Upper lobe of left lung (tissue), 6 donors: ENCODE data around the gene ZMIZ2. TPM values are rescaled to one million over a fixed set of nuclear protein-coding genes. Genes with fewer than 3 reads are reported as not detected.
A peak's percentile ranks its signal among the peaks of the same experiment; 100 is the strongest.

Experiments used
- ATAC-seq, 2 donors: fragments of 200-7000 bp; cut with Tn5 transposase; one replicate each; pipeline ENCODE4 v1.9.1; 2022; ENCODE audit warnings: mild to moderate bottlenecking in 2 of 2, moderate library complexity in 2 of 2; ENCODE audit not compliant: low FRiP score in 2 of 2
- DNase-seq, 2 donors: peaks; one replicate each; pipeline ENCODE4 v3.0.0-alpha.2; 2019 to 2020
- H3K27ac ChIP-seq, 4 donors: fragments of 200-600 bp; sonication (generic); one replicate each; pipeline ENCODE4 v1.5.1; 2016 to 2019
- H3K27me3 ChIP-seq, 4 donors: fragments of 200-600 bp; sonication (generic); one replicate each; pipeline ENCODE4 v1.5.1; 2017 to 2019
- H3K36me3 ChIP-seq, 4 donors: fragments of 200-600 bp; sonication (generic); one replicate each; pipeline ENCODE4 v1.5.1; 2016 to 2019
- H3K4me1 ChIP-seq, 4 donors: fragments of 200-600 bp; sonication (generic); one replicate each; pipeline ENCODE4 v1.5.1; 2018 to 2019
- H3K4me3 ChIP-seq, 4 donors: fragments of 200-600 bp; sonication (generic); one replicate each; pipeline ENCODE4 v1.5.1; 2017 to 2019; ENCODE audit warnings: mild to moderate bottlenecking in 2 of 4, moderate library complexity in 1 of 4
- H3K9me3 ChIP-seq, 4 donors: fragments of 200-600 bp; sonication (generic); one replicate each; pipeline ENCODE4 v1.5.1; 2018 to 2019
- EP300 ChIP-seq, 4 donors: sonication (generic); formaldehyde crosslinking; IDR thresholded peaks; one replicate each; pipeline ENCODE4 v1.5.1; 2017; ENCODE audit warnings: antibody characterized with exemption in 4 of 4, control low read depth in 2 of 4
- POLR2A ChIP-seq, 4 donors: fragments of 450-650 bp; IDR thresholded peaks; one replicate each; pipeline ENCODE4 v1.5.1; 2016 to 2017; ENCODE audit warnings: antibody characterized with exemption in 4 of 4, mild to moderate bottlenecking in 2 of 4
- POLR2AphosphoS5 ChIP-seq, 2 donors: sonication (generic); formaldehyde crosslinking; IDR thresholded peaks; one replicate each; pipeline ENCODE4 v1.5.1; 2017; ENCODE audit warnings: antibody characterized with exemption in 2 of 2
- WGBS, 2 donors: methylation state at CpG; one replicate each; pipeline ENCODE4 v1.1.5; 2017 to 2018; 5-methylcytosine and 5-hydroxymethylcytosine counted together
- total RNA-seq, 6 donors: library from RNA; depleted of rRNA in 4 of 6; stranded (reverse); fragments of >200 nt in 4 of 6; gene quantifications; one replicate each; pipeline versions ENCODE4 v1.1.0 to v1.2.1, GENCODE V29; 2016 to 2021
- TF ChIP-seq, protein P1 (sequence below), 6 experiments: fragments of 450-650 bp in 4 of 6; fragments of 200-600 bp in 2 of 6; sonication (generic) in 2 of 6; IDR thresholded peaks; one replicate each; pipeline ENCODE4 v1.5.1; 2016 to 2019; ENCODE audit warnings: antibody characterized with exemption in 6 of 6
- donor health status: DM: no; HTN: no; CAD: no; lungs with moderate emphysema.
- donor health status: DM: no; HTN: yes; CAD: no; lungs with severe emphysema.

Gene ZMIZ2
- total RNA-seq, 6 donors from 2014 or later = 27.0 to 161 (median 85.7) TPM

- WGBS, 2 donors = 84% methylated on average over 3 of the region's 3 CpGs
- Histone ChIP-seq H3K4me1 (peaks cover 45 to 61% (median 50%) of the 10 kb centered on the region in 4 donors), H3K4me3 (peak overlapping the region in 1 of 4 donors; percentile 99), H3K9me3 (no peaks in the 10 kb centered on the region), H3K27ac (peak overlapping the region in 2 of 4 donors; percentile 10 to 97), H3K27me3 (no peaks in the 10 kb centered on the region), H3K36me3 (peaks cover 0 to 4% (median 1%) of the 10 kb centered on the region in 4 donors)
- TF ChIP-seq, protein P1, sequence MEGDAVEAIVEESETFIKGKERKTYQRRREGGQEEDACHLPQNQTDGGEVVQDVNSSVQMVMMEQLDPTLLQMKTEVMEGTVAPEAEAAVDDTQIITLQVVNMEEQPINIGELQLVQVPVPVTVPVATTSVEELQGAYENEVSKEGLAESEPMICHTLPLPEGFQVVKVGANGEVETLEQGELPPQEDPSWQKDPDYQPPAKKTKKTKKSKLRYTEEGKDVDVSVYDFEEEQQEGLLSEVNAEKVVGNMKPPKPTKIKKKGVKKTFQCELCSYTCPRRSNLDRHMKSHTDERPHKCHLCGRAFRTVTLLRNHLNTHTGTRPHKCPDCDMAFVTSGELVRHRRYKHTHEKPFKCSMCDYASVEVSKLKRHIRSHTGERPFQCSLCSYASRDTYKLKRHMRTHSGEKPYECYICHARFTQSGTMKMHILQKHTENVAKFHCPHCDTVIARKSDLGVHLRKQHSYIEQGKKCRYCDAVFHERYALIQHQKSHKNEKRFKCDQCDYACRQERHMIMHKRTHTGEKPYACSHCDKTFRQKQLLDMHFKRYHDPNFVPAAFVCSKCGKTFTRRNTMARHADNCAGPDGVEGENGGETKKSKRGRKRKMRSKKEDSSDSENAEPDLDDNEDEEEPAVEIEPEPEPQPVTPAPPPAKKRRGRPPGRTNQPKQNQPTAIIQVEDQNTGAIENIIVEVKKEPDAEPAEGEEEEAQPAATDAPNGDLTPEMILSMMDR (IDR thresholded peaks at IDR 0.05) = no peak
- TF ChIP-seq POLR2AphosphoS5 (IDR thresholded peaks at IDR 0.05) = no peak
- no peak for TF ChIP-seq POLR2A (IDR thresholded peaks at IDR 0.05)
- no peak for TF ChIP-seq EP300 (IDR thresholded peaks at IDR 0.05)
- DNase-seq = no peak
- no peak for ATAC-seq
Observed at GRCh38 chr7:44750424-44750823, 1.8 kb downstream of the ZMIZ2 start.

DNA sequence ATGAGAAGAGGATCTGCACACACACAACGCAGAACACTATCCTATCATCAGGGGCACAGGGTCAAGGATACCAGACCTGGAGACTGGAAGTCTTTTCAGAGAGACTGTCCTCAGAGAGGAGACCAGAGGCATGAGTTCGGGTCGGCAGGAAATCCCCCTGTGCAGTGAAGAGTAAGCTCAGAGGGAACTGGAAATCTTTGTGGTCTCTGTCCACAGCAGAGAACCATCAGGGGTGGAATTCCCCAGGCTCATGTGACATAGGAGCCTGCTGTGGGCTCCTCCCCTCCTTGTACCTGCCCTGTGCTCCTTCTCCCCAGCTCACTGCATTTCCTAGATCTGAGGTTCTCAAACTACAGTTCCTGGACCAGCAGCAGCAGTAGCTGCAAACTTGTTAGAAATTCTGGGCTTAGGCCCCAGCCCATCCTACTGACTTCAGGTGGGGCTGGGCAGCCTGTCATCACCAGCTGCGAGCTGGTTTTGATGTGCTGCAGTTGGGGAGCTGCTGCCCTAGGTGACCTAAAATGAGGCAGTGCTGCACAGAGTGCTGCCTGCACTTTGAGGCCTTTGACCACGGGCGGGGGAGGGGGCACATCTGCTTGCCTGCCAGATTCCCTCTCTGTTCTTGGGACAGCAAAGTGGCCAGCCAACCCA, 2.4 kb downstream of the ZMIZ2 start:
- peaks cover 0 to 4% (median 1%) of the 10 kb centered on the region in 4 donors for H3K36me3 ChIP-seq
- no peaks in the 10 kb centered on the region for H3K27me3 ChIP-seq
- peak overlapping the region in 2 of 4 donors; percentile 10 to 97 for H3K27ac ChIP-seq
- TF ChIP-seq, protein P1 (IDR thresholded peaks at IDR 0.05) = no peak
- TF ChIP-seq POLR2A (IDR thresholded peaks at IDR 0.05) = no peak
- no peak for TF ChIP-seq POLR2AphosphoS5 (IDR thresholded peaks at IDR 0.05)
- ATAC-seq = no peak
- WGBS, 2 donors = 45 to 100% methylated on average over 1 to 6 of the region's 6 CpGs
- no peaks in the 10 kb centered on the region for H3K9me3 ChIP-seq
- DNase-seq = no peak
- peaks cover 52 to 67% (median 56%) of the 10 kb centered on the region in 4 donors for H3K4me1 ChIP-seq
- peak overlapping the region in 1 of 4 donors; percentile 99 for H3K4me3 ChIP-seq

DNA sequence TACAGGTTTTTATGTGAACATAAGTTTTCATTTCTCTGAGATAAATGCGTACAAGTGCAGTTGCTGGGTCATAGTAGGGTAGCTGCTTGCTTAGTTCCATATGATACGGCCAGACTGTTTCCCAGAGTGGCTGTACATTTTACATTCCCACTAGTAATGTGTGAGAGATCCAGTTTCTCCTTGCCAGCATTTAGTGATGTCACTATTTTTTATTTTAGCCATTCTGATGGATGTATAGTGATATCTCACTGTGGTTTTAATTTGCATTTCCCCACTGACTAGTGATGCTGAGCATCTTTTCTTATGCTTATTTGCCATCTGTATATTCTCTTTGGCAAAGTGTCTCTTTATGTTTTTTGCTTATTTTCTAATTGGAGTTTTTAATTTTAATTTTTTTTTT, 4.2 kb downstream of the ZMIZ2 start:
- DNase-seq (no peak), ATAC-seq (no peak)
- 93 to 94% methylated on average over 2 of the region's 2 CpGs for WGBS, 2 donors
- H3K36me3 ChIP-seq = peaks cover 12 to 18% (median 14%) of the 10 kb centered on the region in 4 donors
- no peaks in the 10 kb centered on the region for H3K9me3 ChIP-seq
- TF ChIP-seq POLR2A (IDR thresholded peaks at IDR 0.05) = no peak
- no peaks in the 10 kb centered on the region for H3K27me3 ChIP-seq
- H3K4me1 ChIP-seq = peaks cover 54 to 78% (median 67%) of the 10 kb centered on the region in 4 donors
- H3K27ac ChIP-seq = no peak overlapping the region
- no peak overlapping the region for H3K4me3 ChIP-seq

DNA sequence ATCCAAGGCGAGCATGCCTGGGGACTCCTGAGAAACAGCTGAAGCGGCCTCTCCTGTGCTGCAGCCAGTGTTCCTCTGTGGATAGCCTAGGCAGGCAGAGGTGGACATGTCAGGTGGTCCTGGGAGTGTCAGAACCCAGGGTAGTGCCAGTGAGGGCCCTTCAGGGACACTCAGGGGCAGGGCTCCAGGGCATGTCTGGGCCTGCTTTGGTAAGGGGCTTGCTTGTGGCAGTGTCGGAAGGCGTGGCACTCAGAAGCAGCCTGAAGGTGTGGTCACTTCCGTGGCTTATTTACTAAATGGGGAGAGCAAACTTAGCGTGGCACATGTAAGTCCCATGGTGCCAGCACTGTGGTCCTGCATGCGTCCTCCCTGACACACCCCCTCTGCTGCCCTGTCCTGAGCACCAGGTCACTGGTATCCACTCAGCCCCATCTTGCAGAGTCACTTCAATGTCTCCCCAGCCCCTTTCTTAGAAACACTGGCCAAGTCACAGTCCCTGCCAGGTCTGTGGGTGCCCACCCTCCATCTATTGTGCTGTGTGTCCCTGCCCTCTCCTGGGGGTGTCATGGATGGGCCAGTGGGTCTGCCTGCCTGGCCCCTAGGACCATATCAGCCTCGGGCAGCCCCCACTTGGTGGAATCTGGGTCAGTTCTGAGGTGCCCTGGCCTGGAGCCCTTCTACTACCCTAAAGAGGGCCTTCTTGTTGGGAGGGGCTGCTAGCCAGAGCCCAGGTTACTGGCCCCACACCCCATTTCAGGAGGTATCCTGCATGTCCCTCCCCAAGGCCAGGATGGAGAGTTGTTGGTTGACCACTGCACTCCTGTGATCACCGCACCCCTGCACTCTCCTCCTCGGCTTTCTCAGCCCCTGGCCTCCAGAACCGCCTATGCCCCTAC, 6.4 kb downstream of the ZMIZ2 start:
- ATAC-seq (no peak), DNase-seq (no peak)
- TF ChIP-seq EP300 (IDR thresholded peaks at IDR 0.05) (no peak), POLR2A (IDR thresholded peaks at IDR 0.05) (no peak), POLR2AphosphoS5 (IDR thresholded peaks at IDR 0.05) (no peak)
- TF ChIP-seq, protein P1 (IDR thresholded peaks at IDR 0.05) = no peak
- peaks cover 15 to 38% (median 32%) of the 10 kb centered on the region in 4 donors for H3K36me3 ChIP-seq
- H3K4me1 ChIP-seq = peaks cover 44 to 64% (median 56%) of the 10 kb centered on the region in 4 donors
- H3K27ac ChIP-seq = peak overlapping the region; percentile 41 to 54 (median 51)
- H3K27me3 ChIP-seq = no peaks in the 10 kb centered on the region
- no peaks in the 10 kb centered on the region for H3K9me3 ChIP-seq
- 79% methylated on average over 10 to 11 of the region's 11 CpGs for WGBS, 2 donors
- no peak overlapping the region for H3K4me3 ChIP-seq
